AG09309 (cell line): Measurements from ENCODE around the gene SPR.

ENCODE experiments used
- DNase-seq: peaks from one replicate; pipeline ENCODE4 v3.0.0-alpha.2; 2010; ENCODE audit warnings: low read depth
- H3K4me3 ChIP-seq: 2 replicates; pipeline ENCODE4 v1.5.1; 2011; ENCODE audit warnings: mild to moderate bottlenecking, low read depth, low read length, moderate library complexity; ENCODE audit not compliant: control insufficient read depth
- CTCF ChIP-seq: IDR thresholded peaks from 2 replicates; pipeline ENCODE4 v1.5.1; 2011; ENCODE audit warnings: mild to moderate bottlenecking, low read depth, low read length, inconsistent platforms; ENCODE audit not compliant: insufficient read depth, control insufficient read depth; ENCODE audit errors: missing control alignments

Gene SPR

GRCh38 chr2:72920318-72921087 is 33.3 kb downstream of the SPR start:
- no peak overlapping the region for H3K4me3 ChIP-seq
- DNase-seq = no peak
- TF ChIP-seq CTCF = no peak

- DNase-seq = no peak
- TF ChIP-seq CTCF = no peak
- no peak overlapping the region for H3K4me3 ChIP-seq
These were observed 34.1 kb downstream of the SPR start for GRCh38 chr2:72921088-72921851.

- no peak for TF ChIP-seq CTCF
- H3K4me3 ChIP-seq = no peak overlapping the region
- no peak for DNase-seq
These were observed 34.6 kb downstream of the SPR start for GRCh38 chr2:72921853-72922252.

- H3K4me3 ChIP-seq = no peak overlapping the region
- DNase-seq = no peak
These were observed 36.7 kb downstream of the SPR start for GRCh38 chr2:72923833-72924352.

GRCh38 chr2:72924353-72925240 is 37.4 kb downstream of the SPR start:
- no peak for TF ChIP-seq CTCF
- DNase-seq = no peak
- no peak overlapping the region for H3K4me3 ChIP-seq

More at GRCh38 chr2:72923833-72924352, 36.7 kb downstream of the SPR start:
- TF ChIP-seq CTCF = no peak

GRCh38 chr2:72925328-72925943 is 38.2 kb downstream of the SPR start:
- TF ChIP-seq CTCF = no peak
- no peak for DNase-seq
- H3K4me3 ChIP-seq = no peak overlapping the region
